GM21576 (cell line): ENCODE data around the gene CPNE1.

ENCODE experiments used
- ATAC-seq: cut with Tn5 transposase; IDR thresholded peaks from one replicate; pipeline ENCODE4 v1.9.1; 2021; ENCODE audit warnings: mild to moderate bottlenecking, moderate library complexity; ENCODE audit not compliant: unreplicated experiment

The CPNE1 gene

DNA sequence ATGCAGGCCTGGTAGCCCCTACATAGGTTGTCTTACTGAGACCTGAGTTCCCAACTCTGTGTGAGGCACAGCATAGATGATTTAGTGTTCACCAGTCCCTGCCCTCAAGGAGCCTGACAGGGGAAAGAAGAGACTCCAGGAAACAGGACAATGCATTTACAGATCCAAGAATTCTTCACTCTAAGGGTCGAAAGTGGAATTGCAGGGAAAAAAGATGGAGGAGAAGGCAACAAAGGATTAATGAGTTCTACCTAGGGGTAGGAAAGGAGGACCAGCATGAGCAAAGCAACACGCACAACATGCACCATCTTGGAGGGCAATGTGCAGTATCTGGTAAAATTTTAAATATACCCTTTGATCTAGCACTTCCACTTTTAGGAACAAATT, 43.1 kb downstream of the CPNE1 start:
- ATAC-seq = no peak

DNA sequence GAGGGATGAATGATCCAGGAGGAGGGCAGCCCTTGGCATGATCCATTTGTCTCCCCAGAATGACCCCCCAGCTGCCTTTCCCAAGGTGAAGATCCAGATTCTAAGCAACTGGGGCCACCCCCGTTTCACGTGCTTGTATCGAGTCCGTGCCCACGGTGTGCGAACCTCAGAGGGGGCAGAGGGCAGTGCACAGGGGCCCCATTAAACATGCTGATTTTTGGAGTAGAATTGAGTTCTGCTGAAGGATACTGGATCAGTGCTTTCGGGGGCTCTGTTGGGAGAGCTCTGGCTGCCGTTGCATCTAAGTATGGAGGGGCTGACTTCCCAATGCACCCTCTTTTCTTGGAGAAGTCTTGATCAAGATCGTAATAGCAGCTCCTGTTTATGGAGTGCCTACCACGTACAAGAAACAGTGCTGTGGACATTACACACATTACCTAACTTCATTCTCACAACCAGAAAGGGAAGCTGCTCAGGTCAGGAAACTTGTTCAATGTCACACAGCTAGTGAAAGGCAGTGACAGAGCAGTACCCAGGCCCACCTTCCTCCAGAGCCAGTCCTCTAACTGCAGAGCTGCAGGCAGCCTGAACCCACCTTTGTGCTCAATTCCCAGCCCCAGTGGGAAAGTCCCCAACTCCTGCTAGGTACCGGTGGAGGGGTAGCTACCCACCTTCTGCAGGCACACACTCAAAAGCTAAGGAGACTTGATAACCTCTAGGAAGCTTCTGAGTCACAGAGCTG, 43.7 kb downstream of the CPNE1 start:
- ATAC-seq = no peak

DNA sequence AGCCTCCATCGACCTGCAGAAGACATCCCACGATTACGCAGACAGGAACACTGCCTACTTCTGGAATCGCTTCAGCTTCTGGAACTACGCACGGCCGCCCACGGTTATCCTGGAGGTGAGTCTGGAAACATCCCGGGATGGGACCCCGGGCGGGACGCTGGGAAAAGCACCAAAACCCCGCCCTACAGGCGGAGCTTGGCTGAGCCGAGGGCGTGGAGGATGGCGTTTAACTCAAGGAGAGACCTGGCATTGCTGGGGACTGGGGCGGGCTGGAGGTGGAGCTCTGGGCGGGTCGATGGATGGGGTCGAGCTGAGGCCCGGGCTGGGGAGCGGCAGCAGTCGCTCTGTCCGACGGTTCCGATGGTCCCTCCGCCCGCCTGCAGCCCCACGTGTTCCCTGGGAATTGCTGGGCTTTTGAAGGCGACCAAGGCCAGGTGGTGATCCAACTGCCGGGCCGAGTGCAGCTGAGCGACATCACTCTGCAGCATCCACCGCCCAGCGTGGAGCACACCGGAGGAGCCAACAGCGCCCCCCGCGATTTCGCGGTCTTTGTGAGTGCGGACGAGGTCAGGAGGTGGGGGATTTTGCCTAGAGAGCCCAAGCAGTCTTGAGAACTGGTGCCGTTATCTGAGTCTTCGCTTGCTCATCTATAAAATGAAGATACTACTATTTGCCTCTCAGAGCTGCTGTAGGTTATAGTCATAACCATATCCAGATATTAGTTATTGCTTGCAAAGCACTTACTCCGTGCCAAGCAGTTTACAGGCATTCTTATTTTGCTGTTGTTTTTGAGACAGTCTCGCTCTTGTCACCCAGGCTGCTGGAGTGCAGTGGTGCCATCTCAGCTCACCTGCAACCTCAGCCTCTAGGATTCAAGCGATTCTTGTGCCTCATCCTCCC, 45.3 kb downstream of the CPNE1 start:
- ATAC-seq = peak; percentile 29

DNA sequence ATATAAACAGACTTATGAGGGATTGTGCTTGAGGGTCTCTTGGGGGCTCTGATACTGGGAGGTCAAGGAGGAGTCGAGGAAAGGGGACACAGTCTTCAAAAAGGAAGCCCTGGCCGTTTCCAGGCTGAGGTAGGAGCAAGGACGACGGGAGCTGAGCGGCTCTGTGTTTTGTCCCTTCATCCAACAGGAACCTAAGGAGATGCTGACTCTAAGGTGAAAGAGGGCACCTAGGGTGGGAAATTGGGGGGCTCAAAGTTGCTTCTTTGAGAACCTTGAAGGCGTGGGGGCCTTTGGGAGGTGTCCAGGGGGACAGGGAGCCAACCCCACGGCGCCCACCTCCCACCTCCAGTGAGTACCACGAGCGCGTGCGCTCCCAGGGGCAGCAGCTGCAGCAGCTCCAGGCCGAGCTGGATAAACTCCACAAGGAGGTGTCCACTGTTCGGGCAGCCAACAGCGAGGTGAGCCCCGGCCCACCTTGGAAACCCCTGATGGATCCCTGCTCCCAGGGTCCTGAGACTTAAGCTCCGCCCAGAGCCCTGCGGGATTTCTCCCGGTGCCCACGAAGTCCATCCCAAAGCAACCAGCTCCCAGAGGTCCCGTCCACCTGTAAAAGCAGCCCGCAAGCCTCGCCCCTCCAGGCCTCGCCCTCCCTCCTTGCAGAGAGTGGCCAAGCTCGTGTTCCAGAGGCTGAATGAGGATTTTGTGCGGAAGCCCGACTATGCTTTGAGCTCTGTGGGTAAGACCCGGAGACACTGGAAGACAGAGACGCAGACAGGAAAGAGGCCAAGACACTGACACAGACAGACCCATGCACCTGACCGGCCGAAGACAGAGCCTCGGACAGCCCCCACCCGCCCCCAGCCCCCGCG, 46.2 kb downstream of the CPNE1 start:
- no peak for ATAC-seq

DNA sequence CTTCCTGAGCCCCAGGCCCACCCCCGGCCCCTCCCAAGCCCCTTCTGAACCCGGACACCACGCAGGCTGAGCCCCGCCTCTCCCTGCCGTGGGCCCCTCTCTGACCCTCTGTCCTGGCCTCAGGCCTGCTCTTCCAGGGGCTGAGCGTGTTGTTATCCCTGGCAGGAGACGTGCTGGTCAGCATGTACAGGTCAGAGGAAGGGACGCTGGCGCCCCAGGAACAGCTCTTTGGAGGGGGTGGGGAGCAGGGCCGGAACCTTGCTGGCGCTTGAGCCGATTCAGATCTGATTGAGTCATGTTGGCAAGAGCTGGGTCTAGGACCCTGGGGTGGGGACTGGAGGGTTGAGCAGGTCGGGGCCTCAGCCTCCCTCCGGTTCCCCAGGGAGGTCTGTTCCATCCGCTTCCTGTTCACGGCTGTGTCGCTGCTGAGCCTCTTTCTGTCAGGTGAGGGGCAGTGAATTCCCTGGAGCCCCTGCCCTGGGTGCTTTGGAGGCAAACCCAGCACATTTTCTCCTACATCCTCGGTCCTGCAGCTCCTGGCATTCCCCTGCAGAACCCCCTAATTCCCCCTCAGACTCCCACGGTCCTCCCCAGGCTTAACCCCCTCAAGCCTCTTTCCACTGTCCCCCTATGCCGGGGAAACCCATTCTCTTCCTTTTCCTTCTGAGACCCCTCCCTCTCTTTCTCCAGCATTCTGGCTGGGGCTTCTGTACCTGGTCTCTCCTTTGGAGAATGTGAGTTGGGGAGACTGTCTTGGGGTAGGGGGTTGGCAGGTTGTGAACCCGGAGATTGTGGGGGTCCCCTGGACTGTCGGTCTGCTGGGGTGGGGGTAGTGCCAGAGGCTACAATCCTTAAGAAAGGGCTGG, 47.1 kb downstream of the CPNE1 start:
- ATAC-seq = no peak

DNA sequence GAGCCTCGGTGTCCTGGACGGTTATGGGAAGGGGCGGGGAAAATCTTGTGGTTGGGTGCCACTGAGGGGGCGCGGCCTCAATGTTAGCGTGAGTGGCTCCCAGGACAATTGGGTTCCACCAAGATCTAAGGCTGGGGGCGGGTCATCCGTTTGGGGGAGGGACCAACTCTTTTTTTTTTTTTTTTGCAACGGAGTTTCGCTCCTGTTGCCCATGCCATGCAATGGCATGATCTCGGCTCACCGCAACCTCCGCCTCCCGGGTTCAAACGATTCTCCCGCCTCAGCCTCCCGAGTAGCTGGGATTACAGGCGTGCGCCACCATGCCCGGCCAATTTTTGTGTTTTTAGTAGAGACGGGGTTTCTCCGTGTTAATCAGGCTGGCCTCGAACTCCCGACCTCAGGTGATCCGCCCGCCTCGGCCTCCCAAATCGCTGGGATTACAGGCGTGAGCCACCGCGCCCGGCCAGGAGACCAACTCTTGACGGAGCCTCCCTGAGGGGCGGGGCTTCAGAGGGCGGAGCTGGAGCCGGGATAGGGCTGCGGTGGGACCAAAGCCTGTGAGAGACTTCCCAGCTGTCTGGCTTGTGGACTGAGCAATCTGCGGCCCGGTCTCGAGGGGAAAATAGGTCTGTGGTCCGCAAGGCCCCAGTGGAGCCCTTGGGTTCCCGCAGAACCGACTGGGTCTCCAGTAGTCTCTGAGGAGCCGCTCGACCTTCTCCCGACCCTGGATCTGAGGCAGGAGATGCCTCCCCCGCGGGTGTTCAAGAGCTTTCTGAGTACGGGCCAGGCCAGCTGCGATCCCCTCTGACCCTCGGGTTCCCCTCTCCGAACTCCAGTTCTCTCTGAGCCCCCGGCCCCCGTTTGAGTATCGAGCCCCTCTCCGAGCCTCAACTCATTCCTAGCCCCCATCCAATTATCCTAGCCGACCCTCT, 48.0 kb downstream of the CPNE1 start:
- no peak for ATAC-seq

DNA sequence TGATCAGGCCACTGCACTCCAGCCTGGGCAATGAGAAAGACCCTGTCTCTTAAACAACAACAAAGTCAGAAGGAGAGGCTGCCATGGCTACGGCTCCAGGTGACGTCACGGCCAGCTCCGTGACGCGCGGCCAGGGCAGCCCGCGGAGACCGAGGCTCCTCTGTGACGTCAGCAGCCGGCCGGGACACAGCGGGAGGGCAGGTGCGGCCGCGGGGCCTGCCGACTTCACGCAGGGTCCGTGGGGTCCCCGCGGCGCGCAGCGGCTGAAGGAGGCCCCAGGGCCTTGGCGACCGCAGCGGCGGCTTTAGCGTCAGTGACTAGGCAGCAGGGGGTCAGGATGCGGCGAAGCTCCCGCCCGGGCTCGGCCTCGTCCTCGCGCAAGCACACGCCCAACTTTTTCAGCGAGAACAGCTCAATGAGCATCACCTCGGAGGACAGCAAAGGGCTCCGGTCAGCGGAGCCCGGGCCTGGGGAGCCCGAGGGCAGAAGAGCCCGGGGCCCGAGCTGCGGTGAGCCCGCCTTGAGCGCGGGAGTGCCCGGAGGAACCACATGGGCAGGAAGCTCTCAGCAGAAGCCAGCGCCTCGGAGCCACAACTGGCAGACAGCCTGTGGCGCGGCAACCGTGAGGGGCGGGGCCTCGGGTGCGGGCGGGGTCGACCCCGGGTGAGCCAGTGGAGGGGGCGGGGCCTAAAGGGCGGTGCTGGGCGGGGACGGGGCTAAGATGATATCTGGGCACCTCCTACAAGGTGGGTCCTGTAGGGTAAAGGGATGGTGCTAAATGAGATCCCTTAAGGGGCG, 48.8 kb downstream of the CPNE1 start, which contains the start of gene SPAG4:
Gene SPAG4 (plus strand): TSS at position 163 of the 798 bp plus-strand sequence. CDS start 175 bp downstream, at position 338.
- peak; percentile 66 for ATAC-seq

DNA sequence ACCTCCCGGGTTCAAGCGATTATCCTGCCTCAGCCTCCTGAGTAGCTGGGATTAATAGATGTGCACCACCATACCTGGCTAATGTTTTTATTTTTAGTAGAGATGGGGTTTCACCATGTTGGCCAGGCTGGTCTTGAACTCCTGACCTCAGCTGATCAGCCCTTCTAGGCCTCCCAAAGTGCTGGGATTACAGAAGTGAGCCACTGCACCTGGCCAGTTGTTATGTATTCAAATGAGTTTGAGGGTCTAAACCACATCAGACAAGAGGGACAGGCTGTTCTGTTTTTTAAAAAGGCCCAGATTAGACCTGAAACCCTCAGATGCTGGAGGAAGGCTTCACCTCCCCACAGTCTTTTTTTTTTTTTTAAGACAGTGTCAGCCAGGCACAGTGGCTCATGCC, 53.2 kb downstream of the CPNE1 start:
- no peak for ATAC-seq

DNA sequence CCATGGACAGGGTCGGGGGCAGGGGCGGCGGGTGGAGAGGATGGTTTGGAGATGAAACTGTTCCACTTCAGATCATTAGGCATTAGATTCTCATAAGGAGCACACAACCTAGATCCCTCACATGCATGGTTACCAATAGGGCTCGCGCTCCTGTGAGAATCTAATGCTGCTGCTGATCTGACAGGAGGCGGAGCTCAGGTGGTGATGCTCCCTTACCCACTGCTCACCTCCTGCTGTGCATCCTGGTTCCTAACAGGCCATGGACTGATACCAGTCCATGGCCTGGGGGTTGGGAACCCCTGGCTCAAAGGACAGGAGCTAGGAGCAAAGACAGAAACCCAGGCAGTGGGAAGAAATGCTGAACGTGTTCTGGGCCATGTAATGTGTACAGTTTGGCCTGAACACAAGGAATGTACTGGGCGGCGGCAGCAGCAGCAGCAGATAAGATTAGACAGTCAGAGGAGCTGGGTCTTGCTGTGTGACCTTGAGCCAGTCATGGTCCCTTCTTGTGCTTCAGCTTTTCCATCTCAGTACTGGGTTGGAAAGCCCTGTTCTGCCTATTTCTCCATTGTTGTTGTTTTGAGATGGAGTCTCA, 53.8 kb downstream of the CPNE1 start:
- ATAC-seq = no peak

DNA sequence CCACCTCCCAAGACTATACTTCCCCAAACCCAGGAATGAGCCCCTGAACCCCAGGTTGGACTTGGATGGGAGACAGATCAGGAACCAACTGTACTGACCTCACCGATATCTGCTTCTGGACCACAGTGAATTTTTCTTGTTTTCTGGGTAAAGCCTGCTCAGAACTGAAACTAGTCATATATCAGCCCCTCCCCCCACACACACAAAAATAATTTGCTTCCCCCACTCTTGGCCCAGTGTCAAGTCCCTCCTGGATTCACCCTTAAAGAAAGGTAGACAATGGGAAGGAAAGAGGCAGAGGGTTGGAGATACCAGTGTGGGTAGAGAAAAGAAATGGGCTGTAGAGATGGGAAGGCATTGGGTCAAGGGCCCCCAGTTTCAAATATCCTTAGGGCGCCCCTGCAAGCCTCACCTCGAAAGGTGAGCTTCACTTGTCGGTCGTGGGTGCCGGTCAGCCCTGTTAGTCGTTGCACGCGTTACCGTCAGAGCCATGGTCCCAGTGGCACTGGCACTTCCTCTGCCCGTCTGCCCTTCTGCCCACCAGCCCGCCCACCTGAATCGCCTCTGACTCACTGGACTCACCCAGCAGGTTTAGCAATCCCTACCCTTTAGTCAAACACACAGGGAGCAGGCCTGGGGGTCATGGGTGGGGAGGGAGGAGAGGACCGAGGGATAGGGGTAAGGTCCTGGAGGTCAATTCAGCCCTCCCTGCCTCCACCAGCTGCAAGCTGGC, 57.5 kb downstream of the CPNE1 start:
- ATAC-seq = no peak

DNA sequence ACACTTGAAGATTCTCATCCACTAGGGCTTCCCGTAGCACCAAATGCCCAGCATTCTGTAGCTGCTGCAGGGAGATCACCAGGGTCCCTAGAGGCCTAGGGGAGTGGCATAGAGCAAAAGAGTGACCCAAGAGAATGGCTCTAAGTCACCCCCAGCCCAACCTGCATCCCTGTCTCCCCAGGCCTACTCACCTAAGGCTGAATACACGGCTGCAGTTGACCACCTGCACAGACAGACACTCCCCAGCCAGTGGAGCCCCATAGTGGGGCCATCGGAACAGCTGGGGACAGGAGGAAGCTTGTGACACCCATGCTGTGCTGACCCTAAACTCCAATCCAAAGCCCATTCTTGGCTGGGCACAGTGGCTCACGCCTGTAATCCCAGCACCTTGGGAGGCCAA, 58.6 kb downstream of the CPNE1 start:
- ATAC-seq = no peak

DNA sequence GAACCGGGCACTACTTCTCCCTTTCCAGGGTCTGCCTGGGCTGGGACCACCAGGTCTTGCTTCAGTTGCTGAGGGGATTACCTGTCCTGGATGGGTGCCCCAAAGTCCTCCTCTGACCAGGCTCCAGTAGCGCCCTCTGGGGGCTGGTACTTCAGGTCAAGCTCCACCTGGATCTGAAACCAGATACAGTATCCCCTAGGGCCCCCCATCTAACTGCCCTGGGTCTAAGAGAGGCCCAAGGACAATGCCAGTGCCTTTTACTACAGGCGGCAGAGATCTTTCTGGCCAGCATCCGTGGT, 60.3 kb downstream of the CPNE1 start:
- no peak for ATAC-seq

DNA sequence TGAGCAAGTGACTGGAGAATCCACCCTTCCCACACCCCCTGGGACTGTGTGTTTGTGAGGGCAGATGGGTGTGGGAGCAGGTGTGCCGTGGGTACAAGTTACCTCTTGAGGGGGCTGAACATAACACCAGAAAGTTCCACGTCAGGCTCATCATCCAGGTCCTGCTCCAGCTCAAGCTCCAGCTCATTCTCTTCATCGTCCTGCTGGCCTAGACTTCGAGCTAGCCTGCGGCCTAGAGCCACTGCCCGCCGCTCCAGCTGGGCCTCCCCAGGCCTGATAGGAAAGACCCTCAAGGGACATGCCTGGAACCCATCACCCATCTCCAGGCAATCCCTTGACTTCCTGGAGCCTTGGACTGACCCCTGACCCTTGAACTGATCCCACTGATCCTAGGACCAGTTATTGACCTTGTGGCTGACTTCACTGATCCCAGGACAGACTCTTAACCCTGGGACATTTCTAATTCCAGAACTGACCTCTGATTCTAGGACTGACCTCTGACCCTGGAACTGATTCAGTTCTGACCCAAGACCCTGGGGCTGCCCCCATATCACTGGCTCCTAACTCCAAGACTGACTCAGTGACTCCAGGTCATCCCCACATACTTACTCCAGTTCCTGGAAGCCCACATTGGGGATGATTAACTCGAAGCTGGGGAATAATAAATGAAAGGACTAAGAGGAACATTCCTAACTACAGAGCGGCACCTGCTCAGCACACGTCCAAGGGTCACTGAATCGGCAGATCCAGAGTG, 60.8 kb downstream of the CPNE1 start:
- ATAC-seq = no peak

DNA sequence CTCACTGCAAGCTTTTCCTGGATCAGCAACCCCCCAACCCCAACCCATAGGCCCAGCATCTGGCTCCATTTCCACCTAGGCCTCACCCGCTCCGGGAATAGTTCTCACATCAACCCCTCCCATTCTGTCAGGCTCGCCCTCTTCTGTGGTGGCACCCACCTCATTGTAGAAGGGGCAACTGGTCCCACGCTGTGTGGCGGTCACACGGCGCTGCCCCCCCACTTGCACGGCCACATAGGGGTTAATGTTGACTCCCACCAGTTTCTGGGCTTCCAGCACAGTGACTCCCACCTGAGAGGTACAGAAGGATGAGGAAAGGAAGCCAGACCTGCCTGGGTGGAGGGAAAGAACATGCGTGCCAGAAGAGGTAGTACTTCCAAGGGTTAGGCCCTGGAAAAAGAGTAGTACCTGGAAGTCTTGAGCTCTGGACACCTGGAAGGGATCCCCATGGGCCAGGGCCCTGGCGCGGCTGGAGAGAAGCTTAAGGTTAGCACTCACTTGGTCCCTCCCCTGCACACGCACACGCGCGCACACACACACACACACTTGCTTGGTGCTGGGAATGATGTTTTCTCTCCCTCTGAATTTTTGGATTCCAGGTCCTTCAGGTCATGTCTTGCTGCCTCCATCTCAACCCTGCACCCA, 61.7 kb downstream of the CPNE1 start:
- ATAC-seq = no peak

DNA sequence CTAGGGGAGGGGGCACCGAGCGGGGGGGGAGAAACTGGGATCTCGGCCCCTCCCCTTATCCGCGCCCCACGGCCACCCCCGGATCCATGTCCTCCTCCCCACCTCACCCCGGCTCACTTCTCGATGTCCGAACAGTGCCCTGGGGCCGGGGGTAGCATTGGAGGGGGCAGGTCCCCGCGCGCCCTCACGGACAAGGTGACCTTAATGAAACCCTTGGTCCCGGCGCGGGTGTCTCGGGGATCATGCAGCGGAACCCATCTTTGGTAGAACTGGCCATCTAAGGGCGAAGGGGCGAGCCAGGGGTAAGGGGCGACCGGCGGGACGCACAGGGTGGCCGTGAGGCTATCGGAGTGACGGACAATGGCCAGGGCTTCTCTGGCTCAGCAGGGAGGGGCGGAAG, 62.7 kb downstream of the CPNE1 start:
- no peak for ATAC-seq
